HepG2 (cell line): Measurements from ENCODE around the gene TCERG1L. TPM values are rescaled to one million over a fixed set of nuclear protein-coding genes. Genes with fewer than 3 reads are reported as not detected.

Experiments
- EP300 ChIP-seq, 3 experiments: sonication (generic) in 1 of 3; formaldehyde crosslinking in 1 of 3; IDR thresholded peaks; 2 replicates each; pipeline versions ENCODE4 v1.5.1 to v1.6.1; 2011 to 2020; ENCODE audit warnings: low read depth in 2 of 3, low read length in 2 of 3, borderline replicate concordance in 1 of 3, improper control_type of control experiment in 1 of 3, mild to moderate bottlenecking in 1 of 3, missing genetic modification reagents in 1 of 3, moderate library complexity in 1 of 3
- FOXA3 ChIP-seq: IDR thresholded peaks from 2 replicates; pipeline ENCODE4 v1.6.1; 2016; ENCODE audit warnings: missing genetic modification reagents, missing compliant biosample characterization
- GATAD2A ChIP-seq: IDR thresholded peaks from 2 replicates; pipeline ENCODE4 v1.6.1; 2016
- HHEX ChIP-seq: IDR thresholded peaks from 2 replicates; pipeline ENCODE4 v1.6.1; 2016; ENCODE audit warnings: control low read depth
- HMG20B ChIP-seq: conservative IDR thresholded peaks from 2 replicates; pipeline ENCODE4 v1.6.1; 2016; ENCODE audit warnings: missing genetic modification reagents, missing compliant biosample characterization
- NR2F2 ChIP-seq: IDR thresholded peaks from 2 replicates; pipeline ENCODE4 v1.6.1; 2012; ENCODE audit warnings: low read depth, inconsistent platforms, borderline replicate concordance
- NRL ChIP-seq: sonication (generic); formaldehyde crosslinking; IDR thresholded peaks from 2 replicates; pipeline ENCODE4 v1.5.0; 2020; ENCODE audit warnings: missing genetic modification reagents, mild to moderate bottlenecking, moderate library complexity, borderline replicate concordance
- RARA ChIP-seq: IDR thresholded peaks from 2 replicates; pipeline ENCODE4 v1.6.1; 2016; ENCODE audit warnings: missing genetic modification reagents, missing compliant biosample characterization
- SALL1 ChIP-seq: sonication (generic); formaldehyde crosslinking; IDR thresholded peaks from 2 replicates; pipeline ENCODE4 v1.8.0; 2022; ENCODE audit warnings: mild to moderate bottlenecking, missing genetic modification reagents
- SOX13 ChIP-seq, 3 experiments: fragments of 450-650 bp in 1 of 3; sonication (generic) in 1 of 3; formaldehyde crosslinking in 1 of 3; IDR thresholded peaks in 2 of 3; conservative IDR thresholded peaks in 1 of 3; 2 replicates each; pipeline versions ENCODE4 v1.5.0 to v1.6.1; 2016 to 2020; ENCODE audit warnings: antibody characterized with exemption in 1 of 3, mild to moderate bottlenecking in 1 of 3, missing compliant biosample characterization in 1 of 3, missing genetic modification reagents in 1 of 3, moderate library complexity in 1 of 3
- TBX2 ChIP-seq: sonication (generic); formaldehyde crosslinking; IDR thresholded peaks from 2 replicates; pipeline ENCODE4 v1.5.0; 2020; ENCODE audit warnings: missing genetic modification reagents, mild to moderate bottlenecking, borderline replicate concordance
- ZNF124 ChIP-seq: sonication (generic); formaldehyde crosslinking; IDR thresholded peaks from 2 replicates; pipeline ENCODE4 v1.4.0; 2020; ENCODE audit warnings: missing genetic modification reagents
- ZNF619 ChIP-seq: sonication (generic); formaldehyde crosslinking; IDR thresholded peaks from 2 replicates; pipeline ENCODE4 v1.4.0; 2020; ENCODE audit warnings: mild to moderate bottlenecking, missing genetic modification reagents
- ZSCAN29 ChIP-seq: sonication (generic); formaldehyde crosslinking; conservative IDR thresholded peaks from 2 replicates; pipeline ENCODE4 v1.4.0; 2020; ENCODE audit warnings: mild to moderate bottlenecking, missing genetic modification reagents
- polyA plus RNA-seq, 8 experiments: library from polyadenylated mRNA; depleted of rRNA in 3 of 8; stranded (reverse) in 7 of 8; unstranded in 1 of 8; fragments of >200 nt; fragmentation: Illumina TruSeq in 4 of 8; extraction: Trizol in 4 of 8; gene quantifications; 2 replicates each; pipeline versions ENCODE4 v1.2.1 to v1.2.3, GENCODE V29; 2011 to 2016; ENCODE audit warnings: low read depth in 4 of 8, missing spikeins in 1 of 8, mixed read lengths in 1 of 8; ENCODE audit not compliant: insufficient read depth in 1 of 8
- total RNA-seq, 5 experiments: library from RNA; depleted of rRNA; stranded (reverse); fragments of >200 nt; fragmentation: Illumina TruSeq; extraction: Trizol; gene quantifications; 2 replicates each; pipeline ENCODE4 v1.2.3, GENCODE V29; 2016; ENCODE audit warnings: low read depth in 1 of 5
- TF ChIP-seq, protein P1 (sequence below): IDR thresholded peaks from 2 replicates; pipeline ENCODE4 v1.6.1; 2016; ENCODE audit warnings: missing compliant biosample characterization, missing genetic modification reagents, borderline replicate concordance
- TF ChIP-seq, protein P2 (sequence below): sonication (generic); formaldehyde crosslinking; IDR thresholded peaks from 2 replicates; pipeline ENCODE4 v1.5.0; 2020; ENCODE audit warnings: mild to moderate bottlenecking, missing genetic modification reagents

Gene TCERG1L
- total and polyA plus RNA-seq, 2 of the 13 experiments (the other 11 are each of a cell fraction or from before 2014, with no cell fraction given): not detected

DNA sequence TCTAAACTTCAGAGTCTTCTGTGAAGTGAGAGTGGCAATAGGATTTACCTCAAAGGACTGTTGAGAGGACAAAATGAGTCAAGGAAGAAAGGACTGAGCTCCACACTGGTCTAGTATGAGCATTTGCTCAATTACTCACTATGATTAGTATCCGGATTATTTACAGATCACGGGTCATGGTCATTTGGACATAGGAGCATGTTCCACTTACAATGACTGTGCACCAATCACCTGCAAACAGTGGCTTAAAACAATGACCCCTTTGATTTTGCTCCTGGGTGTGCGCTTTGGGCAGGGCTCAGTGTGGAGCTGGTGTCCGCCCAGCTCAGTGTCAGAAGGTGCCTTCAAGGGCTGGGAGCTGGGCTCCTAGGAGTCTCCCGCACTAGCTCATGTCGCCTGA is 225.4 kb downstream of the TCERG1L start (continued):
- TF ChIP-seq RARA (CRISPR knock-in tag) (0 out of 2 replicates have a peak, but pooled peaks have one; percentile 27), FOXA3 (CRISPR knock-in tag) (peak; percentile 39; the same call in 1 of the 2 replicates), HMG20B (CRISPR knock-in tag) (0 out of 2 replicates have a peak, but pooled peaks have one; percentile 14), SOX13 (IDR thresholded peaks at IDR 0.05) (no peak), SOX13 (CRISPR knock-in tag; conservative IDR thresholded peaks at IDR 0.05 in 1 of 2, IDR thresholded peaks at IDR 0.05 in 1 of 2) (peak in 1 of 2 experiments; percentile 73; a peak in 2 of 4 replicates), ZNF124 (CRISPR knock-in tag) (no peak), SALL1 (CRISPR knock-in tag) (peak; percentile 27; the same call in 1 of the 2 replicates), HHEX (CRISPR knock-in tag) (0 out of 2 replicates have a peak, but pooled peaks have one; percentile 39), ZNF619 (CRISPR knock-in tag) (no peak), TBX2 (CRISPR knock-in tag) (peak; percentile 36; the same call in 1 of the 2 replicates), ZSCAN29 (CRISPR knock-in tag) (peak; percentile 78; the same call in 1 of the 2 replicates), NR2F2 (0 out of 2 replicates have a peak, but pooled peaks have one; percentile 51), EP300 (IDR thresholded peaks at IDR 0.05; ENCODE audit: low read depth in 2 of 2, low read length in 2 of 2) (0 out of 4 replicates have a peak, but pooled peaks of 1 of the 2 experiments have one; percentile 32), EP300 (CRISPR knock-in tag; IDR thresholded peaks at IDR 0.05; ENCODE audit: borderline replicate concordance) (no peak), NRL (CRISPR knock-in tag) (no peak), GATAD2A (CRISPR knock-in tag) (peak; percentile 35; the same call in 1 of the 2 replicates)
- TF ChIP-seq, protein P1, sequence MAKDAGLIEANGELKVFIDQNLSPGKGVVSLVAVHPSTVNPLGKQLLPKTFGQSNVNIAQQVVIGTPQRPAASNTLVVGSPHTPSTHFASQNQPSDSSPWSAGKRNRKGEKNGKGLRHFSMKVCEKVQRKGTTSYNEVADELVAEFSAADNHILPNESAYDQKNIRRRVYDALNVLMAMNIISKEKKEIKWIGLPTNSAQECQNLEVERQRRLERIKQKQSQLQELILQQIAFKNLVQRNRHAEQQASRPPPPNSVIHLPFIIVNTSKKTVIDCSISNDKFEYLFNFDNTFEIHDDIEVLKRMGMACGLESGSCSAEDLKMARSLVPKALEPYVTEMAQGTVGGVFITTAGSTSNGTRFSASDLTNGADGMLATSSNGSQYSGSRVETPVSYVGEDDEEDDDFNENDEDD (CRISPR knock-in tag): no peak
- TF ChIP-seq, protein P2, sequence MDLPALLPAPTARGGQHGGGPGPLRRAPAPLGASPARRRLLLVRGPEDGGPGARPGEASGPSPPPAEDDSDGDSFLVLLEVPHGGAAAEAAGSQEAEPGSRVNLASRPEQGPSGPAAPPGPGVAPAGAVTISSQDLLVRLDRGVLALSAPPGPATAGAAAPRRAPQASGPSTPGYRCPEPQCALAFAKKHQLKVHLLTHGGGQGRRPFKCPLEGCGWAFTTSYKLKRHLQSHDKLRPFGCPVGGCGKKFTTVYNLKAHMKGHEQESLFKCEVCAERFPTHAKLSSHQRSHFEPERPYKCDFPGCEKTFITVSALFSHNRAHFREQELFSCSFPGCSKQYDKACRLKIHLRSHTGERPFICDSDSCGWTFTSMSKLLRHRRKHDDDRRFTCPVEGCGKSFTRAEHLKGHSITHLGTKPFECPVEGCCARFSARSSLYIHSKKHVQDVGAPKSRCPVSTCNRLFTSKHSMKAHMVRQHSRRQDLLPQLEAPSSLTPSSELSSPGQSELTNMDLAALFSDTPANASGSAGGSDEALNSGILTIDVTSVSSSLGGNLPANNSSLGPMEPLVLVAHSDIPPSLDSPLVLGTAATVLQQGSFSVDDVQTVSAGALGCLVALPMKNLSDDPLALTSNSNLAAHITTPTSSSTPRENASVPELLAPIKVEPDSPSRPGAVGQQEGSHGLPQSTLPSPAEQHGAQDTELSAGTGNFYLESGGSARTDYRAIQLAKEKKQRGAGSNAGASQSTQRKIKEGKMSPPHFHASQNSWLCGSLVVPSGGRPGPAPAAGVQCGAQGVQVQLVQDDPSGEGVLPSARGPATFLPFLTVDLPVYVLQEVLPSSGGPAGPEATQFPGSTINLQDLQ (CRISPR knock-in tag): 0 out of 2 replicates have a peak, but pooled peaks have one; percentile 0
- TF ChIP-seq, all 625 proteins: peak for 32
